GM19238 (cell line): ENCODE measurements around the gene BANP.
"Not testable (repeated sequence)": the region's sequence is repeated elsewhere in the genome, so short reads cannot be mapped to it uniquely, and the experiment has no call there.

Experiments used
- DNase-seq: peaks from one replicate; pipeline ENCODE4 v3.0.0; 2011; ENCODE audit warnings: low spot score; ENCODE audit not compliant: insufficient read length

BANP gene

DNA sequence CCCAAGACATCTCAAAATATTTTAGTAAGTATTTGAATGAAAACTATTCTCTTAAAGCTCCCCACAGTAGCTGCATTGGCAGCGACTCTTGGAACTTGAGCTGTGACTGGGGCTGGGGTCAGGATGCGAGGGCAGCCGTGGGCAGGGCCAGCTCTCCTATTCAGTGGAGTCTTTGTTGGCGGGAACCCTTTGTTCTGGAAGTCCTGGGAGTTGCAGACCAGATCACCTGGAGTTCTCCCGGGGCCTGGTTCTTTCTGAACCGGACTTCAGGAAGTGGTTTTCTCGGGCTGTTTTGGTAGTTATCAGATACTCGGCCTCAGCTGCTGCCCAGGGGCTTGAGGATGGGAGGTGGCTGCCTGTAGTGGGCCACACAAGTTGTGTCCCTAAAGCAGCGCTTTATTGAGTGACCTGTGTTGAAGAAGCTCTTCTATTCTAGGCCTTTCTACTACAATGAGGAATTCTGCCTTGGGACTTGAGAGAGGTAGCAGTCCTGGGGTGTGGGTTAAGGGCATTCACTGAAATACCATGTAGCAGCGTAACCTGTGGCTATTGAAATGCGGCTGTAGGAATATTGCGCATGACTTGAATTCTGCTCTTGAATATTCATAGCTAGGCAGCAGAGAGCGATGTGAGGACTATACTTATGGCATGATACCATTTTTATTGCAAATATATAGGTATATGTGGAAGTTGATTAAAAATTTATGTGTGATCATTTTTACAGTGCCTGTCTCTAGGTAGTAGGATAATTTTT is 77.1 kb downstream of the BANP start:
- not testable (repeated sequence) for DNase-seq

- no peak for DNase-seq
Observed at GRCh38 chr16:88030498-88030897, 79.3 kb downstream of the BANP start.

GRCh38 chr16:88030961-88031360 is 79.7 kb downstream of the BANP start:
- DNase-seq: not testable (repeated sequence)

DNA sequence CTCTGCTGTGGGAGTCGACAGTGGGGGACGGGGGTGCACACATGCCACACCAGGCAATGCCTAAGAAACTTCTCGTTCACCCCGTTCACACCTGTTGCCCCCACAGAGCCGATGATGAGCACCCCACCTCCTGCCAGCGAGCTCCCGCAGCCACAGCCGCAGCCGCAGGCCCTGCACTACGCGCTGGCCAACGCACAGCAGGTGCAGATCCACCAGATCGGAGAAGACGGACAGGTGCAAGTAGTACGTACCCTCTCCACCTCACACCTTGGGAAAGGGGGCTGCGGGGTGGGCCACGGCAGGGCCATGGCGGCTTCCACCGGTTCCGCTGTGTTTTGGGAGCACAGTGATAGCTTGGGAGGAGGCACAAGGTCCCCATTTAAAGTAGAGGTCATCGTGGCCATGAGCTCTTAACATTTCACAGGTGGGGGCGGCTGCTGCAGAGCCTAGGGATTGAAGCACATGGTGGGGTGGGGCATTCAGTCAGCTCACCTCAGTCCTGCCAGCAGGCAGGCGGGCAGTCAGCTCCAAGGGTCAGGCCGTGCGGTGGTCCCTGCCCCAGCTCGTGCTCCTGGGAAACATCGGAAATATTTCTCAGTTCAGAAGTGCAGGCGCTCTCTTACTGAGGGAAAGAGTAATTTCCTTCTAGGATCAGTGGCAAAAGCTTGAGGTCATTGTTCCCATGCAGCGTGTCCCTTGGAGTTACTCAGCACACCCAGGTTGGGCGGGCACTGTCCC is 81.9 kb downstream of the BANP start:
- not testable (repeated sequence) for DNase-seq

DNA sequence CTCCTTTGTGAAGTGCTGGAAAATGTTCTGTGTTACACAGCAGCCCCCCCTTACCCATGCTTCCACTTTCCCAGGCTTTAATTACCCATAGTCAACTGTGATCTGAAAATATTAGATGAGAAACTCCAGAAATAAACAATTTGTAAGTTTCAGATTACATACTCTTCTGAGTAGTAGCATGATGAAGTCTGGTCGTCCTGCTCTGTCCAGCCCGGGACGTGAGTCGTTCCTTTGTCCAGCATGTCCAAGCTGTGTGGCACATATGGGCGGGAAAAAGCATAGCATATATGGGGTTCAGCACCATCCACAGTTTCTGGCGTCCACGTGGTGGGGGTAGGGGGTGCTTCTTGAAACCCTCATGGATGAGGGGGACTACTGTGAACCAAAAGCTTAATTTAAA is 83.5 kb downstream of the BANP start:
- no peak for DNase-seq

DNA sequence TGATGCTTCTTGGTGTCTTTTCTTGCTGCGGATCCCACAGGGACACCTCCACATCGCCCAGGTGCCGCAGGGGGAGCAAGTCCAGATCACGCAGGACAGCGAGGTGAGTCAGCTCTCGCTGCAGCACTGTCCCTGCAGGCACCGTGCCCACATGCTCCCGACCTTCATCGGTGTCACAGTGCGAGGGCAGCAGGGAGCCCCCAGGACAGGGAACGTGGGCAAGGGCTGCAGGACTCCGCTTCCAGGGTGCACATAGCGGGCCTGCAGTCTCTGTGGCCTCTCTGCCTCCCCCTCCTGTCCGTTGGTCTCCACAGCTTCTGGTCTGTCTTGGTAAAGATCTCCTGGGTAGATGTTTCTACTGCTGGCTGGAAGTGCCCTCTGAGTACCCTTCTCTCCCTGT is 84.1 kb downstream of the BANP start:
- DNase-seq: no peak

DNA sequence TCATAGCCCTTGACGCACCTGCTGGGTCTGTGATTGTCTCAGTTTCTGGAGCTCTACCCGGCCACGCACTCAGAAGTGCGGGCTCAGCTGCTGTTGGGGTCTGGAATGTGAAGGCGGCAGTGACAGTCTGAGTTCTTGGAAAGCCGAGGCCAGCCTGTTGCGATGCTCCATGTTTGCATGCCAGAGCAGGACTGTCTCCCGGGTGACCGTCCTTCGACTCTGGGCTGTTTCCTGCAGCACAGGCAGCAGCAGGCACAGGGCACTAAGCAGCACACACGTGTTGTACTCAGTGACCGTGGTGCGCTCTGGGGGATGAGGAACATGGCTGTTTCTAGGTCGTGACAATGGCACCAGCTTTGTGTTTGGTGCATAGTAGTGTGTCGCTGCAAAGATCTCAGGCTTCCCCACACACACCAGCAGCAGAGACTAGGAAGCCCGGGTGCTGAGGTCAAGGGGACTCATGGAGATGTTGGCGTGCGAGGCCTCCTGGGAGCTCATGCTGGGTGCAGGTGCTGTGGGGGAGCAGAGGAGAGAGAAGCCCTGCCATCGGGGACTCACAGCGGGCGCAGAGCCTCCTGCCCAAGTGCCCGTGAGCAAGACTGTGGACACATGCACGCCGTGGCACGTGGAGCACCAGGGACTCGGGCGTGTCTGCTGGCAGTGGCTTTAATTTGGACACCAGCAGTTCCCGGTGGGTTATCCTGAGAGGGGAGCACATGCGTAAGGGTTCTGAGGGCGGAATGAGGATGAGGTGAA is 84.8 kb downstream of the BANP start:
- not testable (repeated sequence) for DNase-seq

DNA sequence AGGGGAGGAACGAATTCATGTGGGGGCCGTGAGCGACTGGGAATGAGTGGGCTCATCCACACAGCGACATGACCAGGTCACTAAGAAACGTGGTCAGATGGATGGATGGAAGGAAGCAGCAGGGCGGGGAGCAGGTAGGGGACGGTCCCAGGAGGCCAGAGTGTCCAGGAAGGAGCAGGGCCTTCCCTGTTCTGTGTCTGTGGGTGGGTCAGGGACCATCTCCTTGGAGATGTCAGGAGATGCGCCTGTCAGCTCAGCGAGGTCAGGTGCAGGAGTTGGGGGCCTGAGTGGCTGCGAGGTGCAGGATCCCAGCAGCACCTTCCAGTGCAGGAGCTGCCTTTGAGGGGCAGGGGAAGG is 85.4 kb downstream of the BANP start:
- not testable (repeated sequence) for DNase-seq

- not testable (repeated sequence) for DNase-seq
Observed at GRCh38 chr16:88037359-88037758, 86.1 kb downstream of the BANP start.

GRCh38 chr16:88037876-88038525 is 86.8 kb downstream of the BANP start:
- not testable (repeated sequence) for DNase-seq

GRCh38 chr16:88038526-88038908 is 87.3 kb downstream of the BANP start:
- DNase-seq: not testable (repeated sequence)

DNA sequence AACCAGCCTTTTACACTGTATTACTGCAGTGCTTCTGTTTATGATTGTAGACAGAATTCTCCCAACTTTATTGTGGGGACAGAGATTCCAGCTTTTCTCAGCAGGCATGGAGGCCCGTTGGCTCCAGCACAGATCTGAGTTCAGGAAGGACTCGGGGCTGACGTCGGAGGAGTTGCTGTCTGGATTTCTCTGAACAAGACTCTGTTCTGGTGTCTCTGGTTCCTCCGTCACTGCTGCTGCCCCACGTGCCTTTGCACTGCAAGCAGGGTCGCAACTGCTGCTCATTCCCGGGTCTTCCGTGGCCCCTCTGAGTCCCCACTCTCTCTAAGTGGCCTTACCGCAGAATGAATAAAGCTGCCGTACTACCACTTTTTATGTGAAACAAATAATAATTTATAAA is 88.4 kb downstream of the BANP start:
- no peak for DNase-seq

- not testable (repeated sequence) for DNase-seq
Observed at GRCh38 chr16:88040196-88040876, 89.1 kb downstream of the BANP start.

DNA sequence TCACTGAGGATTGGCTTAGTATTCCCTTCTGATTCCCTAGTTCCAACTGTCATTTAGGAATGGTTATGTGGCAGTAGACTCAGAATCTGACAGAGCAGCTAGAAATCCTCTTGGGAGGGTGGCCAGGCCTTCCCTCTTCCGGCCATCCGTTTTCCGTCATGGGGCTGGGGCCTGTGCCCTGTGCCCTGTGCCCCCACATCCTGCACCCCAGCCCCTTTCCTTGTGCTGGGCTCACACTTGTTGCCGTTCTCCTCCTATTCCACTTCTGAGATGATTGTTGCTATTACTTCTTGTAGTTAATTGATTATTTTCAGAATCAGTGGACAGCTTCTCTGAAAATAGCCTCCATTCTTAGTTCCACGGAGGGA is 89.6 kb downstream of the BANP start:
- not testable (repeated sequence) for DNase-seq

- DNase-seq: not testable (repeated sequence)
Observed at GRCh38 chr16:88041506-88041905, 90.3 kb downstream of the BANP start.

DNA sequence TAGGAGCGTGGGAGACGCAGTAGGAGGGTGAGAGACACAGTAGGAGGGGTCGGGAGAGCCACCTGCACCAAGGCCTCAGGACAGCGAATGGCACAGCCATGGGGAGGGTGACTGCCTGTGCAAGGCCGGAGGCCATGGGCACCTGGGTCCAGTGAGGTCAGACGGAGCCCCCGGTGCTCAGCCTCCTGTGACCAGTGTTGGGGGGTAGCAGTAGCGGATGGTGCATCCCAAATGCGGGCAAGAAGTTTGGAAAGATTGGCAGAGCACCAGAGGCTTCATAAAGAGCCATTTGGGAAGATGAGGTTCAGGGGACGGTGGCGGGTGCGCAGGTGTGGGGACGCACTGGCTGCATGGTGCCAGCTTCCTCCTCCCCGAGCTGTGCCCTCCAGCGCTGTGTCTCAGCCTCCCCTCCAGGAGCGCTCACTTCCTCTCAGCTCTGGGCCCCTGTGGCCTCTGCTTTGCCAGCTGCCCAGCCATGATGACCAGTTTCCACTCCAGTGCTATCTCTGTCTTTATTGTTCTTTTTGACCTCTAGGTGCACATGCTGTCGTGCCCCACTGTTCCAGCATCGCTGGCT is 90.8 kb downstream of the BANP start:
- DNase-seq: not testable (repeated sequence)

- DNase-seq: not testable (repeated sequence)
Observed at GRCh38 chr16:88043208-88043910, 92.1 kb downstream of the BANP start.

DNA sequence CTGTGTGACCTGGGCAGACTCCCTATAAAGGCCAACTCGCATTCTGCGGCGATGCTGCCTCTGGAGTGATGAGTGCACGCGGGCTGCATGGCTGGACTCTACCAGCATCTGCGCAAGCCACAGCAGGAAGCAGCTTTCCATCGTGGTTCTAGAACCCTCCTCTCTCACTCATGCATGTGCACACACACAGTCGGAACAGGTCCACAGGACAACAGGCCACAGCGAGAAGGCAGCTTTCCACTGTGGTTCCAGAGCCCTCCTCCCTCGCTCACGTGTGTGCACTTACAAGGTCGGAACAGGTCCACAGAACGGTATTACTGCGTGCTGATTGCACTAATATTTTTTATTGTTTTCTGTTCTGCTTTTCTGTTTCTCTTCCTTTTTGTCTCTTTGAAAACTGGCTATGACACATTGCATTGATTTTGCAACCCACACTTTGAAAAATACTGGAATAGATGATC is 92.9 kb downstream of the BANP start:
- DNase-seq: peak; percentile 32

DNA sequence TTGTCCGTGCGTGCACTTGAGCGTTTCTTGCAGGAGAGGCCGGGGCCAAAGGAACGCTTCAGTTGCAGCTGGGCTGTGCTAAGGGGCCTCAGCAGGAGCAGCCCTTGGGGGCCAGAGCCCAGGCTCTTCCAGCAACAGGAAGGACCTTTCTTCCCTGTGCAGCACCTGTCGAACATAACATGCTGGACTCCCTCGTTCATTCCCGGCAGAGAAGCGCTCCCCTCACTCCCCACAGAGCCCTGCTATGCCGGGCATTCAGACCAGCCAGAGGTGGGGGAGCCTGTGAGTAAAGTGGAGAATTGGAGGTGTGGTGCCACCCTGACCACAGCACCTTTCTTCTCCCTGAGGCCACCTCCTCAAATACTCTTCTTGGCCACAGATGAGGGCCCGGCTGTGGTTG is 94.1 kb downstream of the BANP start:
- not testable (repeated sequence) for DNase-seq

DNA sequence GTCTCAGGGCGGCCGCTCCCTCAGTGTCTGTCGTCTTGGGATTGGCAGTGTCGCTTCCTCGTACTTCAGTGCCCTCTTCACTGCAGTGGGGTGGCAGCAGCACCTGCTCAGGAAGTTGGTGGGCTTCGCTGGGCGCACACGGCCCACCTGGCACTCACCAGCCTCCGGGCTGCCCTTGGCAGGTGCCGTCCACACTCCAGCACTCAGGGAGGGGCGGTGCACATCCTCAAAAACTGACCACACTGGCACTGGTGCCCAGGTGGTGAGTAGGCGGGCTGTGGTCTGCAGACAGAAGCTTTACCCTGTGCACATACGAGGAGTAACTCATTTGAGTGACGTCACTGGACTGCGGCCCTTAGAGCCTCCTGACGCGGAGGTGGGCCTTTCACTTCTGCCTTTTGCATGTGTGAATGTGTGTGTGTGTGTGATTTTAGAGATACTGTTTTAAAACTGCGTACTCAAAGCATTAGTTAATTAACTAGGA is 94.6 kb downstream of the BANP start:
- DNase-seq: peak; percentile 72
